Liver (tissue), 9 donors: ENCODE data around the gene EHF. TPM values are rescaled to one million over a fixed set of nuclear protein-coding genes. Genes with fewer than 3 reads are reported as not detected.

ENCODE experiments used
- DNase-seq: peaks from one replicate; pipeline ENCODE4 v3.0.0-alpha.2; 2017; ENCODE audit warnings: low spot score
- H3K27ac ChIP-seq, 2 donors: one replicate each; pipeline ENCODE4 v1.7.0; 2013; ENCODE audit warnings: inconsistent platforms in 2 of 2, low read length in 2 of 2, control low read depth in 1 of 2, low read depth in 1 of 2, mild to moderate bottlenecking in 1 of 2
- H3K27me3 ChIP-seq, 4 donors: one replicate each; pipeline versions ENCODE4 v1.6.1 to v1.7.0; 2013; ENCODE audit warnings: low read length in 3 of 4, inconsistent platforms in 1 of 4, mild to moderate bottlenecking in 1 of 4, moderate library complexity in 1 of 4; ENCODE audit not compliant: control insufficient read depth in 4 of 4, insufficient read depth in 4 of 4
- H3K36me3 ChIP-seq, 4 donors: one replicate each; pipeline versions ENCODE4 v1.6.1 to v1.7.0; 2013; ENCODE audit warnings: low read length in 3 of 4, mild to moderate bottlenecking in 3 of 4, low read depth in 1 of 4, moderate library complexity in 1 of 4; ENCODE audit not compliant: control insufficient read depth in 4 of 4, insufficient read depth in 3 of 4
- H3K4me1 ChIP-seq, 4 donors: one replicate each; pipeline versions ENCODE4 v1.6.1 to v1.7.0; 2013; ENCODE audit warnings: low read length in 3 of 4, mild to moderate bottlenecking in 3 of 4, moderate library complexity in 1 of 4; ENCODE audit not compliant: control insufficient read depth in 4 of 4, insufficient read depth in 4 of 4
- H3K4me3 ChIP-seq, 3 donors: one replicate each; pipeline versions ENCODE4 v1.6.1 to v1.7.0; 2013; ENCODE audit warnings: low read length in 3 of 3, control low read depth in 1 of 3, low read depth in 1 of 3, mild to moderate bottlenecking in 1 of 3
- H3K9ac ChIP-seq, 2 donors: one replicate each; pipeline ENCODE4 v1.7.0; 2013; ENCODE audit warnings: low read length in 2 of 2, mild to moderate bottlenecking in 2 of 2, moderate library complexity in 2 of 2, control low read depth in 1 of 2, low read depth in 1 of 2
- H3K9me3 ChIP-seq, 4 donors: one replicate each; pipeline versions ENCODE4 v1.6.1 to v1.7.0; 2013; ENCODE audit warnings: low read length in 3 of 4; ENCODE audit not compliant: control insufficient read depth in 4 of 4
- ATF3 ChIP-seq: IDR thresholded peaks from 2 replicates; pipeline ENCODE4 v1.6.1; 2016; ENCODE audit warnings: antibody characterized with exemption
- CTCF ChIP-seq: fragments of 150-350 bp; IDR thresholded peaks from 2 replicates; pipeline ENCODE4 v1.5.1; 2017; ENCODE audit warnings: improper control_type of control experiment, low read depth, low read length; ENCODE audit not compliant: missing input control
- EGR1 ChIP-seq, 2 donors: IDR thresholded peaks; 2 replicates each; pipeline ENCODE4 v1.6.1; 2016 to 2018; ENCODE audit warnings: antibody characterized with exemption in 2 of 2, low read depth in 2 of 2
- FOXA1 ChIP-seq: IDR thresholded peaks from 2 replicates; pipeline ENCODE4 v1.6.1; 2016; ENCODE audit warnings: antibody characterized with exemption
- FOXA2 ChIP-seq: IDR thresholded peaks from 2 replicates; pipeline ENCODE4 v1.6.1; 2016; ENCODE audit warnings: antibody characterized with exemption
- HNF4A ChIP-seq, 2 donors: conservative IDR thresholded peaks; 2 replicates each; pipeline ENCODE4 v1.6.1; 2016; ENCODE audit warnings: antibody characterized with exemption in 2 of 2, mild to moderate bottlenecking in 2 of 2
- HNF4G ChIP-seq: IDR thresholded peaks from 2 replicates; pipeline ENCODE4 v1.6.1; 2016; ENCODE audit warnings: antibody characterized with exemption
- JUND ChIP-seq, 2 donors: IDR thresholded peaks; 2 replicates each; pipeline ENCODE4 v1.6.1; 2016; ENCODE audit warnings: antibody characterized with exemption in 2 of 2
- MAX ChIP-seq: IDR thresholded peaks from 2 replicates; pipeline ENCODE4 v1.6.1; 2016; ENCODE audit warnings: antibody characterized with exemption
- RAD21 ChIP-seq, 2 donors: IDR thresholded peaks; 2 replicates each; pipeline ENCODE4 v1.6.1; 2016; ENCODE audit warnings: antibody characterized with exemption in 2 of 2, mild to moderate bottlenecking in 2 of 2
- REST ChIP-seq: IDR thresholded peaks from 2 replicates; pipeline ENCODE4 v1.6.1; 2016; ENCODE audit warnings: antibody characterized with exemption, mild to moderate bottlenecking
- RXRA ChIP-seq, 2 donors: IDR thresholded peaks; 2 replicates each; pipeline ENCODE4 v1.6.1; 2017 to 2018; ENCODE audit warnings: antibody characterized with exemption in 2 of 2, mild to moderate bottlenecking in 1 of 2
- SP1 ChIP-seq: IDR thresholded peaks from 2 replicates; pipeline ENCODE4 v1.6.1; 2018; ENCODE audit warnings: antibody characterized with exemption, mild to moderate bottlenecking
- TAF1 ChIP-seq: conservative IDR thresholded peaks from 2 replicates; pipeline ENCODE4 v1.6.1; 2016; ENCODE audit warnings: antibody characterized with exemption, mild to moderate bottlenecking
- YY1 ChIP-seq: IDR thresholded peaks from 2 replicates; pipeline ENCODE4 v1.6.1; 2016; ENCODE audit warnings: antibody characterized with exemption, mild to moderate bottlenecking
- ZBTB33 ChIP-seq: IDR thresholded peaks from 2 replicates; pipeline ENCODE4 v1.6.1; 2016; ENCODE audit warnings: antibody characterized with exemption
- WGBS: extraction: QIAGEN DNeasy Blood & Tissue Kit; methylation state at CpG from one replicate; pipeline ENCODE4 v1.1.7; 2013; 5-methylcytosine and 5-hydroxymethylcytosine counted together
- polyA plus RNA-seq, 2 donors: library from polyadenylated mRNA; stranded (reverse) in 1 of 2; unstranded in 1 of 2; fragments of 200-250 nt in 1 of 2; fragments of >200 nt in 1 of 2; fragmentation: Nextera tagmentation in 1 of 2; extraction: Ambion mirVana in 1 of 2; gene quantifications; one replicate each; pipeline versions ENCODE4 v1.2.1 to v1.2.3, GENCODE V29; 2013 to 2015
- total RNA-seq, 2 donors: library from RNA; depleted of rRNA; stranded (reverse); fragments of >200 nt; gene quantifications; one replicate each; pipeline ENCODE4 v1.2.3, GENCODE V29; 2014
- donor health status: healthy.
- donor health status: healthy.
- donor health status: healthy.
- donor health status: healthy.
- donor health status: healthy.

The EHF gene
- total and polyA plus RNA-seq, 4 donors = 0.85 to 5.9 (median 2.6) TPM

- TF ChIP-seq ZBTB33 (peak; percentile 61), FOXA1 (no peak), CTCF (no peak), HNF4A (conservative IDR thresholded peaks at IDR 0.05) (peak; percentile 57 to 80), MAX (peak; percentile 68), ATF3 (no peak), RAD21 (IDR thresholded peaks at IDR 0.05) (peak; percentile 31 to 65)
Measured at GRCh38 chr11:34640050-34640923, 19.4 kb downstream of the EHF start (continued).

GRCh38 chr11:34640924-34641275 lies 20.0 kb downstream of the EHF start:
- H3K27me3 ChIP-seq = no peaks in the 10 kb centered on the region
- no peak overlapping the region for H3K27ac ChIP-seq
- no peak overlapping the region for H3K9ac ChIP-seq
- H3K4me3 ChIP-seq = no peak overlapping the region
- TF ChIP-seq EGR1 (IDR thresholded peaks at IDR 0.05; ENCODE audit: low read depth in 2 of 2) (no peak), MAX (no peak), FOXA2 (no peak), TAF1 (no peak), SP1 (no peak), ZBTB33 (no peak), HNF4G (no peak), FOXA1 (no peak), YY1 (no peak), RAD21 (IDR thresholded peaks at IDR 0.05) (no peak), CTCF (no peak), RXRA (IDR thresholded peaks at IDR 0.05) (no peak), ATF3 (no peak), REST (no peak), JUND (IDR thresholded peaks at IDR 0.05) (no peak)
- DNase-seq = no peak
- 69% methylated on average over 2 of the region's 2 CpGs for WGBS
- H3K9me3 ChIP-seq = no peaks in the 10 kb centered on the region
- H3K4me1 ChIP-seq = peaks cover 0 to 26% (median 24%) of the 10 kb centered on the region in 4 donors
- no peaks in the 10 kb centered on the region for H3K36me3 ChIP-seq
